Muscle layer of colon (tissue), 2 donors: Measurements from ENCODE around the gene SOX5.
"Not testable (repeated sequence)": the region's sequence is repeated elsewhere in the genome, so short reads cannot be mapped to it uniquely, and the experiment has no call there.

Experiments
- H3K27ac ChIP-seq: one replicate; pipeline ENCODE4 v1.7.0; 2013; ENCODE audit warnings: low read depth, mild to moderate bottlenecking, low read length, moderate library complexity
- H3K27me3 ChIP-seq, 2 donors: one replicate each; pipeline ENCODE4 v1.7.0; 2013; ENCODE audit warnings: low read length in 2 of 2, mild to moderate bottlenecking in 2 of 2; ENCODE audit not compliant: insufficient read depth in 2 of 2, control insufficient read depth in 1 of 2
- H3K36me3 ChIP-seq: one replicate; pipeline ENCODE4 v1.7.0; 2013; ENCODE audit warnings: mild to moderate bottlenecking, low read length; ENCODE audit not compliant: insufficient read depth
- H3K4me1 ChIP-seq: one replicate; pipeline ENCODE4 v1.7.0; 2013; ENCODE audit warnings: mild to moderate bottlenecking, low read length; ENCODE audit not compliant: insufficient read depth
- H3K4me3 ChIP-seq, 2 donors: one replicate each; pipeline ENCODE4 v1.7.0; 2013; ENCODE audit warnings: low read length in 2 of 2, low read depth in 1 of 2, mild to moderate bottlenecking in 1 of 2, moderate library complexity in 1 of 2
- H3K9ac ChIP-seq: one replicate; pipeline ENCODE4 v1.7.0; 2013; ENCODE audit warnings: low read length
- H3K9me3 ChIP-seq: one replicate; pipeline ENCODE4 v1.7.0; 2013; ENCODE audit warnings: mild to moderate bottlenecking, low read length
- donor health status: abdominal sarcoma.
- donor health status: Adenocarcinoma of cecum.

Gene SOX5

DNA sequence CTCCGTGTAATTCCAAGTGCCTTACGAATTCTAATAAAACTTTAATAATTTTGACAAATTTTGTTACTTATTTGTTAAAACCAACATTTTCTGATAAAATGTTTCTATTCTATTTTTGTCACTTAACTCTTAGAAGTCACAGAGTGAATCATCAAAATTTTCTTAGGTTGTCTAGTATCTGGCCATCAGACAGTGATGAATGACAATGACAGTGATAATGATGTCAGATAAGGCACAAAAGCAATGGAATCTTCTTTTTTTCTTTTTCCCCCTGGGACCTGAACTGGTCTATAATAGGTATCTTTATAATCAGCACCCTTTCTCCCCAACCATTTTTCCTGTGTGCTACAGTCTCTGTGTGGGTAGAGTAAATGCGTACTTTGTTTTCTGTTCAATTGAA lies 407.3 kb downstream of the SOX5 start:
- Histone ChIP-seq H3K27me3 (no peaks in the 10 kb centered on the region), H3K4me1 (no peaks in the 10 kb centered on the region)

DNA sequence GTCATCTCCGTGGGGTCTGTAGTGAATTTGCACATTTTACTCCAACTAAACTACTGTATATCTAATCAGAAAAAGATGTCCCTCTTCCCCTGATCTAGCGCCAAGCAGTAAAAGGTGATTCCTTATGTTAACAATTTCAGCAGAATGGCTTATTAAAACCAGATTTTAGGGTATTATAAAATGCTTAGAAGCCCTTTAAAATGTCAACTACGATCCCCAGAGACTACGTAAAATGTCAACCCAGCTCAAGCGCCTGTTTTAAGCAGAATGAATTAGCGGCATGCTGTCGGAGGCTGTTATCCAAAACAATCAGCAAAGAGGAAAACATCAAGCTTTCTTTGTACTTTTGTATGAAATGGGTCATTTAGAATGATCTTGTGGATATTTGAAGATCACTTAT lies 408.9 kb downstream of the SOX5 start:
- H3K27ac ChIP-seq: no peak overlapping the region
- H3K4me3 ChIP-seq: no peak overlapping the region
- H3K36me3 ChIP-seq: no peaks in the 10 kb centered on the region
- no peaks in the 10 kb centered on the region for H3K4me1 ChIP-seq
- no peak overlapping the region for H3K9ac ChIP-seq
- H3K9me3 ChIP-seq: no peaks in the 10 kb centered on the region
- no peaks in the 10 kb centered on the region for H3K27me3 ChIP-seq

More for the DNA sequence above, 407.3 kb downstream of the SOX5 start:
- H3K9ac ChIP-seq: no peak overlapping the region
- no peaks in the 10 kb centered on the region for H3K9me3 ChIP-seq
- no peak overlapping the region for H3K4me3 ChIP-seq
- H3K36me3 ChIP-seq: no peaks in the 10 kb centered on the region
- no peak overlapping the region for H3K27ac ChIP-seq

DNA sequence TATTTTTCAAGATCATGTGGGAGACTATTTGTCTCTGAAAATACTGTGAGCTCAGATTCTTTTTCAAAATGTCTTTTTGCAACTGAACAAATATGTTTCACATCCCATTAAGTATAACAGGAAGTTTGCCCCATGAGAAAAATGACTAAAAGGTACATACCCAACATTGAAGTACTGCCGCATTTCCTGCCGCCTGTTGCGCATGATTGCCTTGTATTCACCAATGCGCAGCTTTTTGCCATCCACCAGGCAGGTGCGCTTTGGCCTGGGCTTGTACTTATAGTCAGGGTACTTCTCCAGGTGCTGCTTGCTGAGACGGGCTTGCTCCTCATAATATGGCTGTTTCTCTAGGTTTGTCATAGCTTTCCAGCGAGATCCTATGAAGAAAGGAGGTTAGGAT lies 413.2 kb downstream of the SOX5 start:
- no peaks in the 10 kb centered on the region for H3K9me3 ChIP-seq
- H3K27ac ChIP-seq: no peak overlapping the region
- H3K36me3 ChIP-seq: no peaks in the 10 kb centered on the region
- no peak overlapping the region for H3K4me3 ChIP-seq
- H3K27me3 ChIP-seq: no peaks in the 10 kb centered on the region
- H3K4me1 ChIP-seq: no peaks in the 10 kb centered on the region
- H3K9ac ChIP-seq: no peak overlapping the region

DNA sequence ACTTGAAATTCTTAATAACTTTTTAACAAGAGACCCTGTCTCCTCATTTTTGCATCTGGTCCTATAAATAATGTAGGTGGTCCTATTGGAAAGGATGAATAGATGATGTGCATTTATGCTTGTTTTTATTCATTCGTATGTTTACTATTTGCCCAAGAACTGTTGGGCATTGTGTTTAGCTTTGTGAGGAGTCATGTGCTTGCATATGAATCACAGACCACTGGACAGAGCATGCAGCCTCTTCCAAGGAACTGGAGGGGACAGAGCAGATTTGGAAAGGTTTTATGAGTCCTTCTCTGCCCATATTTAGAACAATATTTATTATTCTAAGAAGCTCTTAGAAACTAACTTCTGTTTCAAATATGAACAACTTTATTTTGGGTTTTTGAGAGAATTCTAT lies 414.0 kb downstream of the SOX5 start:
- H3K9me3 ChIP-seq: no peaks in the 10 kb centered on the region
- H3K36me3 ChIP-seq: no peaks in the 10 kb centered on the region
- no peak overlapping the region for H3K4me3 ChIP-seq
- no peaks in the 10 kb centered on the region for H3K4me1 ChIP-seq
- no peak overlapping the region for H3K27ac ChIP-seq
- no peak overlapping the region for H3K9ac ChIP-seq
- no peaks in the 10 kb centered on the region for H3K27me3 ChIP-seq

DNA sequence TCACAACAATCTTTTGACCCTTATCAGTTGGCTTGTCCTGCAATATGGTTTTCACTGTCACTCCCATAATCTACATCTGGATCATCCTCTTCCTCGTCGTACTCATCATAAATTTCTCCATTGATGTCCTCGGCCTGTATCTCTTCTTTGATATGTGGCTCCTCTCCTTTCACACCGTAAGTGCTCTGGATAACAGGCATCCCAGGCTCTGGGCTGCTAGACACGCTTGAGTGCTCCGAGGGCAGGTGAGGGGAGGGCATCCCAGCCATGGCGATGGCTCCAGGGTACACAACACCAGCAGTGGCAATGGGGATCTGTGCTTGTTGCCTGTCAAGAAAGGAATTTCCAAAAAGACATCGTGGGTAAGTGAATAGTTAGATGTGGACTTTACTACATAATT lies 415.3 kb downstream of the SOX5 start:
- no peaks in the 10 kb centered on the region for H3K4me1 ChIP-seq
- no peak overlapping the region for H3K27ac ChIP-seq
- no peak overlapping the region for H3K4me3 ChIP-seq
- H3K36me3 ChIP-seq: no peaks in the 10 kb centered on the region
- H3K9ac ChIP-seq: no peak overlapping the region
- H3K27me3 ChIP-seq: no peaks in the 10 kb centered on the region
- no peaks in the 10 kb centered on the region for H3K9me3 ChIP-seq

DNA sequence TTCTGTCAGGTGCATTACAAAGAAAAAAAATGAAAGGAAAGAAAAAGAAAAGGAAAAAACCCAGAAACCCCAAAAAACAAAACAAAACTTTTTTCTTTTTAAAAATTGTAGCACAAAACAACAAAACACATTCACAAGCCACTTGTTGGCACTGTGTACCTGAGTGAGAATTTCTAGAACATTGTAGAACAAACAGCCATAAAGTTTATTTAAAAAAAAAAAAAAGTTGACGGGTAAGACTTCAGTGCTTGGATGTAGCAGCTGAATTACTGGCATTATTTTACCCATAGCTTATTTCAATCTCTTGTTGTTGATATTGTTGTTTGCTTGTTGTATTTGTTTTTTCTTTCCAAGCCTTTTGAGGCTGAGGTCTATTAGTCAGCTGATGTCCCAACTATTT lies 415.8 kb downstream of the SOX5 start:
- Histone ChIP-seq H3K36me3 (no peaks in the 10 kb centered on the region), H3K27ac (no peak overlapping the region), H3K4me1 (no peaks in the 10 kb centered on the region), H3K27me3 (no peaks in the 10 kb centered on the region), H3K9me3 (no peaks in the 10 kb centered on the region), H3K4me3 (no peak overlapping the region), H3K9ac (no peak overlapping the region)

DNA sequence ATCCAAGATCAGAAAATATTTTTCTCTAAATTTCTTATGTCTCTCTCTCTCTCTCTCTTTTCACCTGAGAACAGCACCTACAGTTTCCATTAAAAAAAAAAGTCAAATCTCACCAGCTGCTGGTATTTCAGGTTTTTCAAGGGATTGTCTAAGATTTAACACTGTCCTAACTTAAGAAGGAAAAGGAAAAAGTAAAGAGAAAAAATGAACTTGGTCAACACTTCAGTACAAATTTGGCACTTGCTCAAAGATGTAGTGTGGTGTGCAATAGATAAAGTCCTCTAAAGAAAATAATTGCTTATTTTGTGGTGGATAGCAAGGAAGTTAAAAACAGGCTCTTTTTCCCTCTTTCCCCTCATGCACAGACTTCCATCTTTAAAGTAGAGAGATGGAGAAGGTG lies 416.2 kb downstream of the SOX5 start:
- Histone ChIP-seq H3K27me3 (no peaks in the 10 kb centered on the region), H3K4me1 (no peaks in the 10 kb centered on the region), H3K9me3 (no peaks in the 10 kb centered on the region), H3K9ac (no peak overlapping the region), H3K27ac (no peak overlapping the region), H3K36me3 (no peaks in the 10 kb centered on the region), H3K4me3 (no peak overlapping the region)

DNA sequence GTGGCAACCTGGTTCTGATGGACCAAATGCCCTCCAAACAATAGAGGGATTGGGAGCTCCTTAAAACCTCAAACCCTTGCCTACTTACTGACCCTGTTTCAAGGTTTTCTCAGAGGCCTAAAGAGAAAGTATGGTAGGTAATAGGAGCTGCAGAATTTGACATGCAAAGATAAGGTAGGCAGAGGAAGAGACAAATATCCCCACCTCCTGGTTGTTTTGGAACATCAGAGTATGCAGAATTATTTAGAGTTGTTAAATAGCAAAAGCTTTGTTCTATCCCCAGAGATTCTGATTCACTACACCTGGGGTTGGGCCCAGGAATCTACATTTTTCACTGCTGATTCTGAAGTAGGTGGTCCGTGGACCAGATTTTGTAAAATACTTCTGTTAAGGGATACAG lies 421.2 kb downstream of the SOX5 start:
- no peak overlapping the region for H3K4me3 ChIP-seq
- no peak overlapping the region for H3K9ac ChIP-seq
- H3K9me3 ChIP-seq: peaks cover 3% of the 10 kb centered on the region
- H3K4me1 ChIP-seq: no peaks in the 10 kb centered on the region
- H3K27me3 ChIP-seq: no peaks in the 10 kb centered on the region
- H3K27ac ChIP-seq: no peak overlapping the region
- no peaks in the 10 kb centered on the region for H3K36me3 ChIP-seq

DNA sequence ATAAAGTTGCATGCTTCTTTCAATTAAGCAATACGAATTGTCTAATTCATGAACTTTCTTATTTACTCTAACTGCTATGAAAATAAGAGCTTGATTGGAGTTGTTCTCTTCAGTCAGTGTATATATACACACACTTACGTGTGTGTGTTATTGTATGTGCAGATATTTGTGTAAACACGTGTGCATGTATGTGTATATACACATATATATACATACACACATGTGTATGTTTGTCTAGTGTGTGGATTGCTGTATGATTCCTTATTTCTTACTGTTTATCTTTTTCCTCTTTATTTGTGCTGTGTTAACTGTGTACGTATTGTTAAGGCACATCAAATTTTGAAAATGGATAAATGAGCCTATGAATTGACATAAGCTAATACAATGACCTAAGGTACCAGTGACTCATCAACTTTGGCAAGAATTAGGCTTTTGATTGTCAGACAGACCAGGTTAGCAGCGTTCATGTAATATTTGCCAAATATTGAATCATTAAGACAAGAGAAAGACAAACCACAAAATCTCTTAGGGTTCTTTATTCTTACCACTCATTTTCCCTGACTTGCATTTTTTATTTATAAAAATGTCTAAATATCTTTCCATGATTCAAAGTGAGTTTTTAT lies 423.9 kb downstream of the SOX5 start:
- Histone ChIP-seq H3K9ac (no peak overlapping the region), H3K27ac (no peak overlapping the region), H3K27me3 (no peaks in the 10 kb centered on the region), H3K4me3 (no peak overlapping the region), H3K36me3 (no peaks in the 10 kb centered on the region), H3K4me1 (no peaks in the 10 kb centered on the region), H3K9me3 (peaks cover 6% of the 10 kb centered on the region)

DNA sequence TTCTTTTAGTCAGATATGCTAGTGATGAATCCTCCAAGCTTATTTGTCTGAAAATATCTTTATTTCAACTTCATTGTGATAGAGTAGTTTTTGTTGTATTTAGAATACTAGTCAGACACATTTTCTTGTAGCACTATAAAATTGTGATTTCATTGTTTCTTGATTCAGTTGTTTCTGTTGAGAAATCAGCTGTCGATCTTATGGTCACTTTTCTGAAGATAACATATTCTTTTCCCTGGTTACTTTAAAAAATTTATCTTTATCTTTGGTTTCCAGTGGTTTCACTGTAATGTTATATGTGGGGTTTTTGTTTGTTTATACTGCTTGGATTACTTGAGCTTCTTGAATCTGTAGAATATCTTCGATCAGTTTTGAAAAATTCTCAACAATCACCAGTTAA lies 426.1 kb downstream of the SOX5 start:
- no peaks in the 10 kb centered on the region for H3K36me3 ChIP-seq
- no peak overlapping the region for H3K4me3 ChIP-seq
- no peak overlapping the region for H3K27ac ChIP-seq
- no peaks in the 10 kb centered on the region for H3K4me1 ChIP-seq
- peaks cover 6% of the 10 kb centered on the region for H3K9me3 ChIP-seq
- H3K9ac ChIP-seq: no peak overlapping the region
- H3K27me3 ChIP-seq: no peaks in the 10 kb centered on the region

DNA sequence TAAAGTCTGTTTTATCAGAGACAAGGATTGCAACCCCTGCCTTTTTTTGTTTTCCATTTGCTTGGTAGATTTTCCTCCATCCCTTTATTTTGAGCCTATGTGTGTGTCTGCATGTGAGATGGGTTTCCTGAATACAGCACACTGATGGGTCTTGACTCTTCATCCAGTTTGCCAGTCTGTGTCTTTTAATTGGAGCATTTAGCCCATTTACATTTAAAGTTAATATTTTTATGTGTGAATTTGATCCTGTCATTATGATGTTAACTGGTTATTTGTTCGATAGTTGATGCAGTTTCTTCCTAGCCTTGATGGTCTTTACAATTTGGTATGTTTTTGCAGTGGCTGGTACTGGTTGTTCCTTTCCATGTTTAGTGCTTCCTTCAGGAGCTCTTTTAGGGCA lies 430.0 kb downstream of the SOX5 start:
- not testable (repeated sequence) for H3K4me1 ChIP-seq, H3K36me3 ChIP-seq, H3K9ac ChIP-seq, H3K27ac ChIP-seq, H3K4me3 ChIP-seq, H3K9me3 ChIP-seq, H3K27me3 ChIP-seq

DNA sequence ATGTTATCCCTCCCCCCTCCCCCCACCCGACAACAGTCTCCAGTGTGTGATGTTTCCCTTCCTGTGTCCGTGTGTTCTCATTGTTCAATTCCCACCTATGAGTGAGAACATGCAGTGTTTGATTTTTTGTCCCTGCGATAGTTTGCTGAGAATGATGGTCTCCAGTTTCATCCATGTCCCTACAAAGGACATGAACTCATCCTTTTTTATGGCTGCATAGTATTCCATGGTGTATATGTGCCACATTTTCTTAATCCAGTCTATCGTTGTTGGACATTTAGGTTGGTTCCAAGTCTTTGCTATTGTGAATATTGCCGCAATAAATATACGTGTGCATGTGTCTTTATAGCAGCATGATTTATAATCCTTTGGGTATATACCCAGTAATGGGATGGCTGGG lies 433.7 kb downstream of the SOX5 start:
- H3K36me3 ChIP-seq, H3K4me1 ChIP-seq, H3K27me3 ChIP-seq, H3K9me3 ChIP-seq, H3K9ac ChIP-seq, H3K4me3 ChIP-seq, H3K27ac ChIP-seq: not testable (repeated sequence)
